ENCODE measurements around the gene DPYD.

- TF ChIP-seq YY1 (IDR thresholded peaks at IDR 0.05; ENCODE audit: insufficient read depth, insufficient read length) (no peak), ZNF274 (IDR thresholded peaks at IDR 0.05; ENCODE audit: low read depth, low read length) (no peak), SUZ12 (IDR thresholded peaks at IDR 0.05; ENCODE audit: extremely low read depth, insufficient read depth, insufficient read length) (no peak)
These were observed 650.1 kb downstream of the DPYD start for GRCh38 chr1:97270508-97271307.
